Panc1 (cell line): ENCODE measurements around the gene RPGRIP1. TPM values are rescaled to one million over a fixed set of nuclear protein-coding genes. Genes with fewer than 3 reads are reported as not detected.
A peak's percentile ranks its signal among the peaks of the same experiment; 100 is the strongest.

Source experiments
- ATAC-seq: fragments of 200-7000 bp; cut with Tn5 transposase; 2 replicates; pipeline ENCODE4 v1.9.1; 2020; ENCODE audit warnings: mild to moderate bottlenecking, moderate library complexity
- BruUV-seq: library from RNA; stranded (reverse); fragments of 400-500 nt; replicated peaks from 2 replicates; lab custom pipeline; 2021; lab: Mats Ljungman, UMichigan
- CTCF ChIA-PET: fragments of 300-600 bp; sonication (Branson Sonifier 250); formaldehyde crosslinking; loops from one replicate; lab custom pipeline; 2022; ENCODE audit warnings: antibody characterized with exemption; lab: Charles Lee
- POLR2A ChIA-PET: fragments of 300-600 bp; sonication (Branson Sonifier 250); formaldehyde crosslinking; loops from one replicate; lab custom pipeline; 2022; ENCODE audit warnings: antibody characterized with exemption; lab: Charles Lee
- DNase-seq: peaks from one replicate; pipeline ENCODE4 v3.0.0-alpha.2; 2010; ENCODE audit warnings: low read depth, low spot score
- H3K27ac ChIP-seq: 2 replicates; pipeline ENCODE4 v1.5.1; 2011; ENCODE audit warnings: mild to moderate bottlenecking, low read length, inconsistent platforms
- H3K27me3 ChIP-seq: fragments of 200-500 bp; sonication (Bioruptor generic); 2 replicates; pipeline ENCODE4 v1.6.0; 2014; ENCODE audit warnings: low read length, inconsistent platforms; ENCODE audit not compliant: control insufficient read depth, insufficient read depth
- H3K36me3 ChIP-seq: fragments of 200-500 bp; sonication (Bioruptor generic); 2 replicates; pipeline ENCODE4 v1.5.1; 2014; ENCODE audit warnings: inconsistent platforms, mild to moderate bottlenecking, low read length, moderate library complexity; ENCODE audit not compliant: control insufficient read depth, insufficient read depth
- H3K4me1 ChIP-seq: 2 replicates; pipeline ENCODE4 v1.5.1; 2011; ENCODE audit warnings: inconsistent platforms, mild to moderate bottlenecking, low read length, moderate library complexity; ENCODE audit not compliant: control insufficient read depth, insufficient read depth
- H3K4me3 ChIP-seq, 2 experiments: 2 replicates each; pipeline ENCODE4 v1.5.1; 2011 to 2012; ENCODE audit warnings: low read depth in 2 of 2, low read length in 2 of 2, mild to moderate bottlenecking in 2 of 2, inconsistent platforms in 1 of 2, moderate library complexity in 1 of 2
- H3K9me3 ChIP-seq: fragments of 200-500 bp; sonication (Bioruptor generic); 2 replicates; pipeline ENCODE4 v1.5.1; 2014; ENCODE audit warnings: low read depth, mild to moderate bottlenecking, inconsistent platforms, low read length, moderate library complexity; ENCODE audit not compliant: control insufficient read depth, insufficient read depth
- POLR2AphosphoS5 ChIP-seq: IDR thresholded peaks from 2 replicates; pipeline ENCODE4 v1.6.1; 2012; ENCODE audit warnings: mild to moderate bottlenecking, low read depth, low read length, moderate library complexity
- REST ChIP-seq, 2 experiments: IDR thresholded peaks; 2 replicates each; pipeline ENCODE4 v1.6.1; 2011 to 2012; ENCODE audit warnings: low read depth in 2 of 2, control low read depth in 1 of 2, low read length in 1 of 2, mild to moderate bottlenecking in 1 of 2, moderate library complexity in 1 of 2; ENCODE audit not compliant: insufficient read depth in 1 of 2
- SIN3A ChIP-seq: IDR thresholded peaks from 2 replicates; pipeline ENCODE4 v1.6.1; 2012; ENCODE audit warnings: low read depth, mild to moderate bottlenecking, low read length, moderate library complexity, borderline replicate concordance; ENCODE audit not compliant: insufficient read depth
- TCF7L2 ChIP-seq: IDR thresholded peaks from 2 replicates; pipeline ENCODE4 v1.6.1; 2011; ENCODE audit warnings: mild to moderate bottlenecking, low read depth, low read length, inconsistent platforms
- in situ Hi-C: cut with HindIII; loops from 2 replicates; pipeline ENCODE4 v1.10.0; 2016; ENCODE audit warnings: low sequenced_read_pairs, low pct_unique_long_range_greater_than_20kb
- intact Hi-C: fragments of 100-400 bp; cut with micrococcal nuclease; formaldehyde crosslinking; loops from one replicate; pipeline ENCODE4 v1.10.0; 2022; ENCODE audit not compliant: unreplicated experiment
- total RNA-seq: library from RNA; stranded (reverse); gene quantifications from one replicate; pipeline ENCODE4 v1.2.1, GENCODE V29; 2021; ENCODE audit not compliant: unreplicated experiment
- TF ChIP-seq, protein P1 (sequence below): fragments of 450-650 bp; IDR thresholded peaks from 2 replicates; pipeline ENCODE4 v1.5.1; 2017; ENCODE audit warnings: mild to moderate bottlenecking

RPGRIP1 gene
- total RNA-seq, 1 experiment from 2014 or later: 0.28 TPM

DNA sequence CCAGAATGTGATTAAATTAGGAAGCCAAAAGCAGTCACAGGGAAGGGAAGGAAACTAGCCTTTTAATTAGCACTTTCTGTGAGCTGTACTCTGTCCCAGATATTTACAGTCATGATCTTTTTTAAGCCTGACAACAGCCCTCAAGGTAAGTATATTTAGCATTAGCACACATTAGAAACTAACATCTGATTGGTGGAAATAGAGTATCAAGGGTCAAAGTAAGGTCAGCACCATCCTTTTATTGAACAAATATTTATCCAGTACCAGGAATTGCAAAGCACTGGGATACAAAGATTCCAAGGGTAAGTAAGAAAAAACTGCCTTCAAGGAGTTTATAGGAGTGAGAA, 28.2 kb downstream of the RPGRIP1 start:
- Histone ChIP-seq H3K27me3 (no peaks in the 10 kb centered on the region), H3K27ac (no peak overlapping the region), H3K36me3 (no peaks in the 10 kb centered on the region), H3K4me3 (peak overlapping the region in 1 of 2 experiments; percentile 33; a peak in 1 of 4 replicates), H3K9me3 (no peaks in the 10 kb centered on the region), H3K4me1 (no peaks in the 10 kb centered on the region)
- TF ChIP-seq REST (IDR thresholded peaks at IDR 0.05; ENCODE audit: insufficient read depth in 1 of 2, low read depth in 2 of 2, low read length in 1 of 2): no peak
- DNase-seq (no peak), ATAC-seq (no peak)
- CTCF ChIA-PET: no interaction called here
- in situ Hi-C loops: no loop called here
- no TSS peak for BruUV-seq
- POLR2A ChIA-PET: no interaction called here
- intact Hi-C loops: no loop called here

DNA sequence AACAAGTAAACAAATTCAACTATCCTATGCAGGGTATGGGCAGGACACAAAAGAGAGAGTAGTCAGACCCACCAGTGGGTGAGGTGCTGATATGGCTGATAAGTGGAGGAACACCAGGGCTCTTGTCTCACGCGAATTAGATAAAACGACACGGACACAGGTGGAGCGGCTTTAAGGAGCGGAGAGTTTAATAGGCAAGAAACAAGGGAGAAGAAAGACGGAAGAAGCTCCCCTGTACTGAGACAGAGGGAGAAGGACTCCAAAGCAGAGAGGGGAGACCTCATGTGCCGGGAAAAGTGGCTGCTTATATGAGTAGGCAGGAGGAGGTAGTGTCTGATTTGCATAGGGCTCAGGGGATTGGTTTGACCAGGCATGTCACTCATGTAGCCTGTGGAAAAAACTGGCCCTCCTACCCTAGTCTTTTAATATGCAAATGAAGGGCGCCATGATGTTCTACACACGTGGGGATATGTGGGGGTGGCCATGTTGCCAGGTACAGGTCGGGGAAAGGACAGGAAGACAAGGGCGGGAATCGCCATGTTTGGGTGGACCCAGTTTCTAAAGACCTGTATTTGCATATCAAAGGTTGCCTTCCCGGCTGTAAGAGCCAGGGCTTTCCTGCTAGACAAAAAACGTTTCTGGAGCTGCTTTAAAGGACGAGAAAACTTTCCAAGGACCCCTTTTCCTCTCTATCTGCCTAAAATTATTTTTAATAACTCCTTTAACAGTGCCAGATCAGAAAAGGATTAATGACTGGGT, 28.8 kb downstream of the RPGRIP1 start:
- peak overlapping the region in 1 of 2 experiments; percentile 35; a peak in 2 of 4 replicates for H3K4me3 ChIP-seq
- intact Hi-C loops: no loop called here

More for the DNA sequence above, 28.8 kb downstream of the RPGRIP1 start:
- H3K36me3 ChIP-seq: no peaks in the 10 kb centered on the region
- H3K9me3 ChIP-seq: no peaks in the 10 kb centered on the region
- no TSS peak for BruUV-seq
- no peak for TF ChIP-seq POLR2AphosphoS5
- no peak for TF ChIP-seq REST (IDR thresholded peaks at IDR 0.05; ENCODE audit: insufficient read depth in 1 of 2, low read depth in 2 of 2, low read length in 1 of 2)
- TF ChIP-seq TCF7L2: no peak
- TF ChIP-seq, protein P1, sequence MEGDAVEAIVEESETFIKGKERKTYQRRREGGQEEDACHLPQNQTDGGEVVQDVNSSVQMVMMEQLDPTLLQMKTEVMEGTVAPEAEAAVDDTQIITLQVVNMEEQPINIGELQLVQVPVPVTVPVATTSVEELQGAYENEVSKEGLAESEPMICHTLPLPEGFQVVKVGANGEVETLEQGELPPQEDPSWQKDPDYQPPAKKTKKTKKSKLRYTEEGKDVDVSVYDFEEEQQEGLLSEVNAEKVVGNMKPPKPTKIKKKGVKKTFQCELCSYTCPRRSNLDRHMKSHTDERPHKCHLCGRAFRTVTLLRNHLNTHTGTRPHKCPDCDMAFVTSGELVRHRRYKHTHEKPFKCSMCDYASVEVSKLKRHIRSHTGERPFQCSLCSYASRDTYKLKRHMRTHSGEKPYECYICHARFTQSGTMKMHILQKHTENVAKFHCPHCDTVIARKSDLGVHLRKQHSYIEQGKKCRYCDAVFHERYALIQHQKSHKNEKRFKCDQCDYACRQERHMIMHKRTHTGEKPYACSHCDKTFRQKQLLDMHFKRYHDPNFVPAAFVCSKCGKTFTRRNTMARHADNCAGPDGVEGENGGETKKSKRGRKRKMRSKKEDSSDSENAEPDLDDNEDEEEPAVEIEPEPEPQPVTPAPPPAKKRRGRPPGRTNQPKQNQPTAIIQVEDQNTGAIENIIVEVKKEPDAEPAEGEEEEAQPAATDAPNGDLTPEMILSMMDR: no peak
- TF ChIP-seq SIN3A: no peak
- ATAC-seq (peak; percentile 81), DNase-seq (no peak)
- in situ Hi-C loops: no loop called here
- H3K27ac ChIP-seq: 0 out of 2 replicates have a peak overlapping the region, but pooled peaks have one; percentile 36
- CTCF ChIA-PET: no interaction called here
- no peaks in the 10 kb centered on the region for H3K27me3 ChIP-seq
- H3K4me1 ChIP-seq: no peaks in the 10 kb centered on the region
- POLR2A ChIA-PET: no interaction called here
